Sigmoid colon (tissue), 7 donors: ENCODE data around the gene SLC39A12. TPM values are rescaled to one million over a fixed set of nuclear protein-coding genes. Genes with fewer than 3 reads are reported as not detected.
A peak's percentile ranks its signal among the peaks of the same experiment; 100 is the strongest.

Experiments used
- DNase-seq: peaks from one replicate; pipeline ENCODE4 v3.0.0-alpha.2; 2019
- H3K27ac ChIP-seq, 4 donors: fragments of 200-600 bp; sonication (generic); one replicate each; pipeline ENCODE4 v1.5.1; 2016 to 2019; ENCODE audit warnings: mild to moderate bottlenecking in 1 of 4
- H3K27me3 ChIP-seq, 3 donors: fragments of 200-600 bp; sonication (generic); one replicate each; pipeline ENCODE4 v1.5.1; 2019; ENCODE audit warnings: mild to moderate bottlenecking in 1 of 3
- H3K36me3 ChIP-seq, 4 donors: fragments of 200-600 bp; sonication (generic); one replicate each; pipeline ENCODE4 v1.5.1; 2016 to 2019
- H3K4me1 ChIP-seq, 4 donors: fragments of 200-600 bp; sonication (generic); one replicate each; pipeline ENCODE4 v1.5.1; 2017 to 2019
- H3K4me3 ChIP-seq, 4 donors: fragments of 200-600 bp; sonication (generic); one replicate each; pipeline ENCODE4 v1.5.1; 2017 to 2019; ENCODE audit warnings: mild to moderate bottlenecking in 2 of 4, moderate library complexity in 1 of 4
- H3K9me3 ChIP-seq, 4 donors: fragments of 200-600 bp in 3 of 4; sonication (generic) in 3 of 4; one replicate each; pipeline versions ENCODE4 v1.5.1 to v1.6.1; 2013 to 2019
- EP300 ChIP-seq, 4 donors: sonication (generic); formaldehyde crosslinking; IDR thresholded peaks; one replicate each; pipeline ENCODE4 v1.6.1; 2017; ENCODE audit warnings: antibody characterized with exemption in 4 of 4
- POLR2A ChIP-seq, 2 donors: fragments of 450-650 bp; IDR thresholded peaks; one replicate each; pipeline ENCODE4 v1.6.1; 2016; ENCODE audit warnings: antibody characterized with exemption in 2 of 2, mild to moderate bottlenecking in 2 of 2, moderate library complexity in 2 of 2
- POLR2AphosphoS5 ChIP-seq, 4 donors: sonication (generic); formaldehyde crosslinking; IDR thresholded peaks; one replicate each; pipeline ENCODE4 v1.6.1; 2017; ENCODE audit warnings: antibody characterized with exemption in 4 of 4
- WGBS, 2 donors: extraction: QIAGEN DNeasy Blood & Tissue Kit; methylation state at CpG; one replicate each; pipeline ENCODE4 v1.1.7; 2013; 5-methylcytosine and 5-hydroxymethylcytosine counted together
- intact Hi-C: fragments of 100-400 bp; cut with DNase I; formaldehyde crosslinking; loops from one replicate; pipeline ENCODE4 v1.15.1; 2023
- polyA plus RNA-seq, 3 donors: library from polyadenylated mRNA; stranded (reverse); fragments of 200-250 nt; gene quantifications; one replicate each; pipeline ENCODE4 v1.2.3, GENCODE V29; 2013
- total RNA-seq, 4 donors: library from RNA; depleted of rRNA; stranded (reverse); fragments of >200 nt; gene quantifications; one replicate each; pipeline ENCODE4 v1.1.0, GENCODE V29; 2016
- TF ChIP-seq, protein P1 (sequence below), 4 experiments: fragments of 450-650 bp in 3 of 4; fragments of 200-600 bp in 1 of 4; IDR thresholded peaks; one replicate each; pipeline ENCODE4 v1.5.1; 2016 to 2019; ENCODE audit warnings: antibody characterized with exemption in 4 of 4, mild to moderate bottlenecking in 3 of 4, moderate library complexity in 2 of 4
- donor health status: healthy with polysubstance abuse.
- donor health status: Bipolar disorder and iron deficiency.
- donor health status: healthy.

Gene SLC39A12
- total and polyA plus RNA-seq, 7 donors, result 0.14 to 0.16 TPM; not detected in 5

DNA sequence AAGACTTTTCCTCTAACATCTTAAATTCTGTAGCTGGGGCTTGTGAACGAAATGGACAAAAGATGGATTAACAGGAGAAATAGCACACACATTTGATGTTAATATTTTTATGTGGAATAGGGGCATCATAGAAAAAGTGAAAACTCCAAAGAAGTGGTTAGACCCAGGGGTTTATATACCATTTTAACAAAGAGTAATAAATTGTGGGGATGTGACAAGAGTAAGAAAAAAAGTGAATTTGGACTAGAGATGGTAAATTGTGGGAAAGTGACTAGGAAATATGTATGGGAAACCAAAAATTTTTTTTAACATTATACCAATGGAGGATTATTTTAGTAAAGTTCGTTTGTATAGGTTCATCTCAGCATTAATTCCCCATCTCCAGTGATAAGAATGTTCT, 8.2 kb downstream of the SLC39A12 start:
- Histone ChIP-seq H3K9me3 (no peaks in the 10 kb centered on the region), H3K4me1 (peaks cover 0 to 8% (median 0%) of the 10 kb centered on the region in 4 donors), H3K4me3 (no peak overlapping the region), H3K27me3 (no peaks in the 10 kb centered on the region), H3K36me3 (no peaks in the 10 kb centered on the region), H3K27ac (no peak overlapping the region)
- intact Hi-C loops, result no loop called here
- 80 to 85% methylated on average over 2 of the region's 2 CpGs for WGBS, 2 donors
- no peak for TF ChIP-seq POLR2AphosphoS5 (IDR thresholded peaks at IDR 0.05)
- no peak for TF ChIP-seq POLR2A (IDR thresholded peaks at IDR 0.05)
- TF ChIP-seq EP300 (IDR thresholded peaks at IDR 0.05), result no peak
- TF ChIP-seq, protein P1, sequence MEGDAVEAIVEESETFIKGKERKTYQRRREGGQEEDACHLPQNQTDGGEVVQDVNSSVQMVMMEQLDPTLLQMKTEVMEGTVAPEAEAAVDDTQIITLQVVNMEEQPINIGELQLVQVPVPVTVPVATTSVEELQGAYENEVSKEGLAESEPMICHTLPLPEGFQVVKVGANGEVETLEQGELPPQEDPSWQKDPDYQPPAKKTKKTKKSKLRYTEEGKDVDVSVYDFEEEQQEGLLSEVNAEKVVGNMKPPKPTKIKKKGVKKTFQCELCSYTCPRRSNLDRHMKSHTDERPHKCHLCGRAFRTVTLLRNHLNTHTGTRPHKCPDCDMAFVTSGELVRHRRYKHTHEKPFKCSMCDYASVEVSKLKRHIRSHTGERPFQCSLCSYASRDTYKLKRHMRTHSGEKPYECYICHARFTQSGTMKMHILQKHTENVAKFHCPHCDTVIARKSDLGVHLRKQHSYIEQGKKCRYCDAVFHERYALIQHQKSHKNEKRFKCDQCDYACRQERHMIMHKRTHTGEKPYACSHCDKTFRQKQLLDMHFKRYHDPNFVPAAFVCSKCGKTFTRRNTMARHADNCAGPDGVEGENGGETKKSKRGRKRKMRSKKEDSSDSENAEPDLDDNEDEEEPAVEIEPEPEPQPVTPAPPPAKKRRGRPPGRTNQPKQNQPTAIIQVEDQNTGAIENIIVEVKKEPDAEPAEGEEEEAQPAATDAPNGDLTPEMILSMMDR (IDR thresholded peaks at IDR 0.05), result no peak
- no peak for DNase-seq

DNA sequence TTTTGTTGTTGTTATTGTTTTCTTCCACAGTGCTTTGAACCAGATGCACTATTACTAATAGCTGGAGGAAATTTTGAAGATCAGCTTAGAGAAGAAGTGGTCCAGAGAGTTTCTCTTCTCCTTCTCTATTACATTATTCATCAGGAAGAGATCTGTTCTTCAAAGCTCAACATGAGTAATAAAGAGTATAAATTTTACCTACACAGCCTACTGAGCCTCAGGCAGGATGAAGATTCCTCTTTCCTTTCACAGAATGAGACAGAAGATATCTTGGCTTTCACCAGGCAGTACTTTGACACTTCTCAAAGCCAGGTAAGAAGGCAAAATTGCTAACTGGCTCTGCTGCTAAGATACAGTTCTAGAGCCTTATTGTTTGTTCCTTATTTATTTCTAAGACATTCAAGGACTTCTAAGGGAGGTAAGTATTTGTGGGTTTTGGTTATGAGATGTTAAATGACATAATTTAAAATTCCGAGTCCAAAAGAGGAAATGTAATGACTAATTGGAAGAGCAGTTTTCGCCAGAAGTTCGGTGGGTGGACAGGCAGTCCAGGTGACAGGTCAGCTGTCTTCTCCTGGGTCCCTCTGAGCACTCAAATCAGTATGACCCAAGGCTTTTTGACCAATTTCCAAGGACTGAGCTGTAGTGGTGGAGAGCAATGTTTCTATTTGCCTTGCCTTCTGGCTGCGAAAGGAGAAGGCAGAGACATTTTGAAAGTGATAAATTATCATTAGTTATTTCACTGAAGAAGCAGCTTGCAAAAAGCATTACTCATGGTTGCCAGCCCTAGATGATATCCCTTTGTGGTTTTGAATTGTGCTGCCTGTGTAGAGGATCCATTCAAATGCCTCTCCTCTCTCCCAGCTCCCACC, 10.1 kb downstream of the SLC39A12 start:
- intact Hi-C loops, result no loop called here
- no peaks in the 10 kb centered on the region for H3K9me3 ChIP-seq
- H3K4me3 ChIP-seq, result no peak overlapping the region
- 57 to 87% methylated on average over 4 of the region's 4 CpGs for WGBS, 2 donors
- DNase-seq, result no peak
- H3K27me3 ChIP-seq, result no peaks in the 10 kb centered on the region
- no peak overlapping the region for H3K27ac ChIP-seq
- TF ChIP-seq EP300 (IDR thresholded peaks at IDR 0.05) (no peak), POLR2A (IDR thresholded peaks at IDR 0.05) (no peak), POLR2AphosphoS5 (IDR thresholded peaks at IDR 0.05) (no peak)
- TF ChIP-seq, protein P1 (IDR thresholded peaks at IDR 0.05), result no peak
- H3K4me1 ChIP-seq, result peaks cover 0 to 14% (median 9%) of the 10 kb centered on the region in 4 donors
- H3K36me3 ChIP-seq, result no peaks in the 10 kb centered on the region

DNA sequence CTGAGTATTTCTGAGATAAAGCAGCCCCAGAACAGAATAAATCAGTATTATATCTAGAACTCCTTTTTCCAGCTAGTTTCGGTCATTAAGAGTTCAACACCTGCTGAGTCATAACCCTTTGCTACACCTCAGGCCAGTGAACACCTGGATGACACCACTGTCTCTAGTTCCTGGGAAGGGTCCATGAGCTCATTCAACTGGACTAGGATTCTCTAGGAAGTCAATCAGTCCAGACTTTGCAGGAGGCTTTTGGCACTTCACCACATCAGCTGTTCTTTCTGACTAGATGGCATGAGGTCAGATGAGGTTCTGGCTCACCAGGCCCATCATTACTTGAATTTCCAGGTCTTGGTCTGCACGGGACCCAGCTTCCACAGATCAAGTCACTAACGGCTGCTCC, 11.7 kb downstream of the SLC39A12 start:
- intact Hi-C loops, result no loop called here
- Histone ChIP-seq H3K27ac (no peak overlapping the region), H3K4me1 (peaks cover 0 to 14% (median 9%) of the 10 kb centered on the region in 4 donors), H3K36me3 (no peaks in the 10 kb centered on the region), H3K9me3 (no peaks in the 10 kb centered on the region), H3K27me3 (no peaks in the 10 kb centered on the region), H3K4me3 (no peak overlapping the region)
- WGBS, 2 donors, result 87 to 96% methylated on average over 3 of the region's 3 CpGs
- no peak for TF ChIP-seq POLR2A (IDR thresholded peaks at IDR 0.05)
- TF ChIP-seq EP300 (IDR thresholded peaks at IDR 0.05), result no peak
- TF ChIP-seq POLR2AphosphoS5 (IDR thresholded peaks at IDR 0.05), result no peak
- TF ChIP-seq, protein P1 (IDR thresholded peaks at IDR 0.05), result no peak
- no peak for DNase-seq

DNA sequence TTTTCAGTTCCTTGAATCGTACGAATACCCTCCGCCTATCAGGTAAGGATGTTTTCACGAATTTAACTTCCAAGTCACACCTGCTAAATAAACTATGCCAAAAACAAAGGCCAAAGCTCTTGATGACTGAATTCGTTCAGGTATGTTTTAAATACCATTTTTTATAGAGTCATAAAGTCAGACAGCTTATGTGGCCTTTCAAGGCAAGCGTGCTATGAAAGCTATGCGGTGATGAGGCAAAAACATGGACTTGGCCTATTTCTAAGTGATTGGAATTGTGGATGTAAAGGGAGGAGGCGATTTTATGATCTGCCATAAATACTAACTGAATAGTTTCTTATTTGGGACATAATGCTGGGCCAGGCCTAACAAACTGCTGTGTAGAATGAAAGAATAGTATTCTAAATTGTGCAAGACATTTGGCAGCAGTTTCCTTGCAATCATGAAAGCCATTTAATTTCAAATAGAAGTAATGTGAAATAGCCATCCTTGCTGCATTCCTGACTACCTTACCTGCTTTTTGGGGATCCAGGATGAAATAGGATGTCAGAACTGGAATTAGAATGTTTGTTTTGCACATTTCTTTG, 14.0 kb downstream of the SLC39A12 start:
- Histone ChIP-seq H3K27ac (peak overlapping the region in 2 of 4 donors; percentile 18 to 39), H3K36me3 (no peaks in the 10 kb centered on the region), H3K4me1 (peaks cover 0 to 14% (median 9%) of the 10 kb centered on the region in 4 donors), H3K4me3 (no peak overlapping the region), H3K9me3 (peaks cover 0 to 2% (median 0%) of the 10 kb centered on the region in 4 donors), H3K27me3 (no peaks in the 10 kb centered on the region)
- intact Hi-C loops, result no loop called here
- 18 to 67% methylated on average over 8 of the region's 8 CpGs for WGBS, 2 donors
- no peak for TF ChIP-seq EP300 (IDR thresholded peaks at IDR 0.05)
- no peak for TF ChIP-seq POLR2AphosphoS5 (IDR thresholded peaks at IDR 0.05)
- TF ChIP-seq, protein P1 (IDR thresholded peaks at IDR 0.05), result no peak
- TF ChIP-seq POLR2A (IDR thresholded peaks at IDR 0.05), result no peak
- no peak for DNase-seq
